Activated CD8-positive, alpha-beta T cell treated with anti-CD3 and anti-CD28 coated beads for 36 hours (primary cell): ENCODE data around the gene PRCD. TPM values are rescaled to one million over a fixed set of nuclear protein-coding genes. Genes with fewer than 3 reads are reported as not detected.

Experiments
- ATAC-seq: fragments of 200-7000 bp; cut with Tn5 transposase; one replicate; pipeline ENCODE4 v1.10.0; 2021; ENCODE audit warnings: mild to moderate bottlenecking, moderate library complexity
- CTCF ChIA-PET: fragments of 350-600 bp; sonication (Branson Sonifier 250); formaldehyde crosslinking; loops from one replicate; lab custom pipeline; 2021; ENCODE audit warnings: antibody characterized with exemption; lab: Charles Lee
- POLR2A ChIA-PET: fragments of 350-600 bp; sonication (Branson Sonifier 250); formaldehyde crosslinking; loops from one replicate; lab custom pipeline; 2021; ENCODE audit warnings: antibody characterized with exemption; lab: Charles Lee
- DNase-seq: peaks from one replicate; pipeline ENCODE4 v3.0.0-alpha.2; 2020
- H3K27ac Mint-ChIP-seq: one replicate; pipeline ENCODE4 v1.8.0; 2021; ENCODE audit warnings: mild to moderate bottlenecking, mixed read lengths
- H3K27me3 Mint-ChIP-seq: one replicate; pipeline ENCODE4 v1.8.0; 2021; ENCODE audit warnings: mixed read lengths
- H3K36me3 Mint-ChIP-seq: one replicate; pipeline ENCODE4 v1.8.0; 2021; ENCODE audit warnings: low read depth, mixed read lengths
- H3K4me1 Mint-ChIP-seq: one replicate; pipeline ENCODE4 v1.8.0; 2021; ENCODE audit warnings: low read depth, mixed read lengths
- H3K4me3 Mint-ChIP-seq: one replicate; pipeline ENCODE4 v1.8.0; 2021; ENCODE audit warnings: mild to moderate bottlenecking, moderate library complexity, mixed read lengths
- H3K9me3 Mint-ChIP-seq: one replicate; pipeline ENCODE4 v1.8.0; 2021; ENCODE audit warnings: mixed read lengths
- intact Hi-C: fragments of 100-400 bp; cut with micrococcal nuclease; formaldehyde crosslinking; loops from one replicate; pipeline ENCODE4 v1.10.0; 2022
- total RNA-seq, 2 experiments: library from RNA; stranded (reverse); gene quantifications; one replicate each; pipeline ENCODE4 v1.2.3, GENCODE V29; 2021
- TF ChIP-seq, protein P1 (sequence below): fragments of 200-600 bp; IDR thresholded peaks from one replicate; pipeline ENCODE4 v1.8.0; 2022; ENCODE audit warnings: antibody characterized with exemption, mild to moderate bottlenecking

PRCD gene
- total RNA-seq, 2 experiments from 2014 or later = not detected

DNA sequence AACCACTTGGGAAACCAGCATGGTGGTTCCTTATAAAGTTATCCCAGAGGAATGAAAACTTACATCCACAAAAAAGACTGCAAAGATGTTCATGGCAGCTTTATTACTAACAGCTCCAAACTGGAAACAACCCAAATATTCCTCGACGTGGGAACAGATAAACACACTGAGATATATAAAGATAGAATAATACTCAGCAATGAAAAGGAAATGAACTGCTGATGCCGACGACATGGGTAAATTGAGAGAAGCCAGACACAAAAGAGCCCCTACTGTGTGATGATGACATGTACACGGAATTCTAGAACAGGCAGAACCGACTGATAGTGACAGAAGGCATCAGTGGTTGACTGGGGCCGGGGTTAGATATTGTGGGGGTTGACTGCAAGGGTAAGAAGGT lies 9.7 kb downstream of the PRCD start:
- ChIA-PET CTCF (interaction anchor here (0.8 to 4.6 kb wide), 5 partner anchors 21 to 74 kb away, joined by 3 to 36 read pairs (median 4); partner anchors contain the start of gene ST6GALNAC2), POLR2A (interaction anchor here (0.8 kb wide), 1 partner anchor 64 kb away, joined by 3 read pairs; no protein-coding TSS in a partner anchor)
- Mint-ChIP-seq H3K36me3 (no peaks in the 10 kb centered on the region), H3K27me3 (peaks cover 1% of the 10 kb centered on the region), H3K4me3 (no peak overlapping the region), H3K9me3 (no peaks in the 10 kb centered on the region), H3K4me1 (peaks cover 6% of the 10 kb centered on the region), H3K27ac (no peak overlapping the region)
- TF ChIP-seq, protein P1, sequence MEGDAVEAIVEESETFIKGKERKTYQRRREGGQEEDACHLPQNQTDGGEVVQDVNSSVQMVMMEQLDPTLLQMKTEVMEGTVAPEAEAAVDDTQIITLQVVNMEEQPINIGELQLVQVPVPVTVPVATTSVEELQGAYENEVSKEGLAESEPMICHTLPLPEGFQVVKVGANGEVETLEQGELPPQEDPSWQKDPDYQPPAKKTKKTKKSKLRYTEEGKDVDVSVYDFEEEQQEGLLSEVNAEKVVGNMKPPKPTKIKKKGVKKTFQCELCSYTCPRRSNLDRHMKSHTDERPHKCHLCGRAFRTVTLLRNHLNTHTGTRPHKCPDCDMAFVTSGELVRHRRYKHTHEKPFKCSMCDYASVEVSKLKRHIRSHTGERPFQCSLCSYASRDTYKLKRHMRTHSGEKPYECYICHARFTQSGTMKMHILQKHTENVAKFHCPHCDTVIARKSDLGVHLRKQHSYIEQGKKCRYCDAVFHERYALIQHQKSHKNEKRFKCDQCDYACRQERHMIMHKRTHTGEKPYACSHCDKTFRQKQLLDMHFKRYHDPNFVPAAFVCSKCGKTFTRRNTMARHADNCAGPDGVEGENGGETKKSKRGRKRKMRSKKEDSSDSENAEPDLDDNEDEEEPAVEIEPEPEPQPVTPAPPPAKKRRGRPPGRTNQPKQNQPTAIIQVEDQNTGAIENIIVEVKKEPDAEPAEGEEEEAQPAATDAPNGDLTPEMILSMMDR = no peak
- ATAC-seq = no peak
- intact Hi-C loops = no loop called here
- DNase-seq = no peak

DNA sequence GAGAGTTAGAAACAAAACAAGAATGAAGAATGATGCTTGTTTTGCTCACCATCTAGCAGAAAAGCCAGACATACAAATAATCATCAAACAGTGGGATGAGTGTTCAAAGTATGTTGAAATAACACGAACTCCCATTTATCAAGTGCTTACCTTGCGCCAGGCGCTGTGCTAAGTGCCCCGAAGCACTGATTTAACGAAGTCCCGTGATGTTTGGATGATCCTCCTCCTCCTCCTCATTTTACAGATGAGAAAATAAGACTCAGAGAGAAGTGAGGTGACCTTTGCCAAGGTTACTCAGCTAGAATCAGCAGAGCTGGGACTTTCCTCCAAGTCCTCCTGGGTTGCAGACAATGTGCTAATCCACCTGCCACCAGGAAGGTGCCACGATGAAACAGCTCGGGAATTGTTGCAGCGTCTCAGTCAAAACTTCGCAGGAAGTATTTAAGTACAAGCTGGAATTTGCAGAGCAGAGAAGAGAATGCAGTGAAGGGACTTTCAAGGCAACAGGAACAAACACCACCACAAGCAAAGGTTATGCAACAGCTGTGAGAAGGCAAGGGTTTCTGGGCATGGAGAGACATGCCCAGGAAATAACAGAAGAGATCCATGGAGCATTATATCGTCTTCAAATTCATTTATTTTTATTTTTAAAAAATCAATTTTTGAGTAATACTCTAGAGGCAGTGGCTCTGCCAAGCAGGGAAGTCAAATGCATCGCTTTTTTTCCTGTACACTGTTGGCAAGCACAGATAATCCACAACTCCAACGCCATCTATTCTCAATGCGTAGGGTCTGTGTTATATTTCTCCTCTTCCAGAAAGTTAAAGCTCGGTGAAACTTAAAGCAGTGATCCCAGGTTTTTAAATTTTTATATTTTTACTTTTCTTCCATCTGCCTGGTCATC lies 11.1 kb downstream of the PRCD start:
- DNase-seq (no peak), ATAC-seq (no peak)
- H3K36me3 Mint-ChIP-seq = peaks cover 2% of the 10 kb centered on the region
- no peaks in the 10 kb centered on the region for H3K9me3 Mint-ChIP-seq
- ChIA-PET POLR2A (interaction anchor here (1.0 to 1.6 kb wide), 3 partner anchors 15 to 35 kb away, joined by 3 to 4 read pairs (median 4); no protein-coding TSS in a partner anchor), CTCF (interaction anchor here (0.9 to 4.6 kb wide), 3 partner anchors 23 to 73 kb away, joined by 3 to 36 read pairs (median 7); no protein-coding TSS in a partner anchor)
- no peaks in the 10 kb centered on the region for H3K27me3 Mint-ChIP-seq
- H3K4me1 Mint-ChIP-seq = peaks cover 12% of the 10 kb centered on the region
- H3K27ac Mint-ChIP-seq = peak overlapping the region; percentile 9
- TF ChIP-seq, protein P1 = no peak
- intact Hi-C loops = no loop called here
- H3K4me3 Mint-ChIP-seq = no peak overlapping the region

DNA sequence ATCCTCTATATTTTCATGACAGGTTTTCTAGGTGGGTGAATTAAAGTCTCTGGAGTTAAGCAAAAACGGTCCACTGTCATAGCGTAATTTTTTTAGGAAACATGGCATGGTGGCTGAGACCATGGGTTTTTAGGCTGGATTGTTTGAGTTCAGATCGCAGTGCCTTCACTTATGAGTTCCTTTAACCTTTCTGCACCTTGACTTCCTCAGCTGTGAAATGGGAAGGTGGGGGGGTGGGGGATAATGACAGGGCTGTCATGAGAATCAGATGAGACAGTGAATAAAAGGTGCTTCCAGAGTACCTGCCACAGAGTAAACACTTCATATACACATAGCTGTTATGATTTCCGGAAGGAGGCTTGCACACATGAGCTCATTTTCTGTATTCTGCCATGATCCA lies 11.8 kb downstream of the PRCD start:
- peaks cover 16% of the 10 kb centered on the region for H3K4me1 Mint-ChIP-seq
- H3K4me3 Mint-ChIP-seq = no peak overlapping the region
- H3K27ac Mint-ChIP-seq = no peak overlapping the region
- H3K36me3 Mint-ChIP-seq = peaks cover 2% of the 10 kb centered on the region
- DNase-seq = no peak
- TF ChIP-seq, protein P1 = no peak
- ChIA-PET CTCF (interaction anchor here (0.9 to 4.6 kb wide), 4 partner anchors 24 to 130 kb away, joined by 3 to 36 read pairs (median 6); no protein-coding TSS in a partner anchor), POLR2A (interaction anchor here (1.0 to 1.6 kb wide), 3 partner anchors 14 to 34 kb away, joined by 3 to 4 read pairs (median 4); no protein-coding TSS in a partner anchor)
- H3K9me3 Mint-ChIP-seq = no peaks in the 10 kb centered on the region
- intact Hi-C loops = no loop called here
- H3K27me3 Mint-ChIP-seq = no peaks in the 10 kb centered on the region
- no peak for ATAC-seq

DNA sequence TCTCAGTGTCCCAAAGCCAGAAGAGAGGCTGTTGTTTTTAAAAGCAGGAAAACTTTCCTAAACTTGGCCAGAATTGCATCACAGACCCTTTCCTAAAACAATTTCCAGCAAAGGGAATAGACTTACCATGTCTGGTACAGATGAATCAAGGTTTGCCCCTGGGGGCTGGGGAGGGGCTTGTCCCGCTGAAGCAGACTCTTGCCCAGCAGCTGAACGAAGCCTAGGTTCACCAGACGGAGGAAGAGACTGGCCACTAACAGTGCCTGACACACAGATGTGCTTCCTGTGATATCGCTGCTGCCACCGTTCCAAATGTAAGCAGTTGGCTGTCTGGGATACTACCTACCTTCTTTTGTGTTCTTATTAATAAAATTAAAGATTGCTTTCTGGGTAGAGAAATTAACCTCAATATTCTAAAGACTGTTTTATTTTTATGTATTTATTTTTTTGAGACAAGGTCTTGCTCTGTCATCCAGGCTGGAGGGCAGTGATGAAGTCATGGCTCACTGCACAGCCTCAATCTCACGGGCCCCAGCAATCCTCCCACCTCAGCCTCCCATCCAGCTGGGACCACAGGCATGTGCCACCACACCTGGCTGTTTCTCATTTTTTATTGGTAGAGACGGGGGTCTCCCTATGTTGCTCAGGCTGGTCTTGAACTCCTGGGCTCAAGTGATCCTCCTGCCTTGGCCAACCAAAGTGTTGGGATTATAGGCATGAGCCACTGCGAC lies 13.5 kb downstream of the PRCD start:
- Mint-ChIP-seq H3K4me3 (no peak overlapping the region), H3K4me1 (peaks cover 16% of the 10 kb centered on the region), H3K36me3 (peaks cover 14% of the 10 kb centered on the region), H3K27ac (no peak overlapping the region), H3K9me3 (no peaks in the 10 kb centered on the region), H3K27me3 (no peaks in the 10 kb centered on the region)
- CTCF ChIA-PET = interaction anchor here (0.7 to 4.6 kb wide), 4 partner anchors 26 to 128 kb away, joined by 4 to 36 read pairs (median 6); no protein-coding TSS in a partner anchor
- intact Hi-C loops = no loop called here
- DNase-seq (no peak), ATAC-seq (no peak)
- POLR2A ChIA-PET = interaction anchor here (0.6 to 1.9 kb wide), 3 partner anchors 13 to 1762 kb away, joined by 3 to 5 read pairs (median 3); no protein-coding TSS in a partner anchor
- TF ChIP-seq, protein P1 = no peak
